ENCODE measurements around the gene CIT.
"Not testable (repeated sequence)": the region's sequence is repeated elsewhere in the genome, so short reads cannot be mapped to it uniquely, and the experiment has no call there.

The CIT gene

GRCh38 chr12:119669744-119670472 is 207.2 kb downstream of the CIT start:
- no peak for DNase-seq

- no peak for DNase-seq
Measured at GRCh38 chr12:119668324-119668841, 208.7 kb downstream of the CIT start.

- peak; percentile 91 for DNase-seq
Measured at GRCh38 chr12:119667577-119668323, 209.4 kb downstream of the CIT start, which contains the start of gene PRKAB1. PRKAB1 (plus strand) TSS chr12:119668133; CDS start chr12:119668245, 112 bp downstream.

GRCh38 chr12:119666900-119667576 is 210.1 kb downstream of the CIT start:
- no peak for DNase-seq

GRCh38 chr12:119666226-119666795 is 210.8 kb downstream of the CIT start:
- no peak for DNase-seq

- no peak for DNase-seq
Measured at GRCh38 chr12:119665164-119665929, 211.8 kb downstream of the CIT start.

GRCh38 chr12:119664642-119665041 is 212.5 kb downstream of the CIT start:
- DNase-seq, result no peak

GRCh38 chr12:119661882-119662281 is 215.2 kb downstream of the CIT start:
- no peak for DNase-seq

GRCh38 chr12:119660076-119660475 is 217.0 kb downstream of the CIT start:
- no peak for DNase-seq

- no peak for DNase-seq
Measured at GRCh38 chr12:119659289-119659897, 217.7 kb downstream of the CIT start.

GRCh38 chr12:119658166-119658565 is 219.0 kb downstream of the CIT start:
- not testable (repeated sequence) for DNase-seq

GRCh38 chr12:119657001-119657400 is 220.1 kb downstream of the CIT start:
- not testable (repeated sequence) for DNase-seq

GRCh38 chr12:119652665-119653064 is 224.5 kb downstream of the CIT start:
- no peak for DNase-seq

GRCh38 chr12:119649202-119649808 is 227.8 kb downstream of the CIT start:
- no peak for DNase-seq

GRCh38 chr12:119645535-119646059 is 231.5 kb downstream of the CIT start:
- DNase-seq, result no peak

GRCh38 chr12:119644930-119645329 is 232.2 kb downstream of the CIT start:
- no peak for DNase-seq

- no peak for DNase-seq
Measured at GRCh38 chr12:119642986-119643385, 234.1 kb downstream of the CIT start.
